Neural cell (in vitro differentiated cells): ENCODE results near the gene MPIG6B. TPM values are rescaled to one million over a fixed set of nuclear protein-coding genes. Genes with fewer than 3 reads are reported as not detected.

Experiments
- H2AFZ ChIP-seq: fragments of 200-600, 300-800 bp; sonication (generic), shearing (Covaris generic); 2 replicates; pipeline ENCODE4 v1.6.0; 2014; ENCODE audit warnings: low read depth, mild to moderate bottlenecking, antibody characterized with exemption, low read length, moderate library complexity
- H3F3A ChIP-seq: fragments of 200-600 bp; shearing (Covaris generic); 2 replicates; pipeline ENCODE4 v1.6.1; 2016; ENCODE audit warnings: mild to moderate bottlenecking, moderate library complexity, mixed read lengths, antibody characterized with exemption, low read length; ENCODE audit not compliant: insufficient read depth, poor library complexity, severe bottlenecking
- H3K27ac ChIP-seq: fragments of 200-600, 300-800 bp; sonication (generic), shearing (Covaris generic); 2 replicates; pipeline ENCODE4 v1.5.1; 2014; ENCODE audit warnings: mild to moderate bottlenecking, low read length, moderate library complexity
- H3K27me3 ChIP-seq: fragments of 300-800, 200-600 bp; sonication (generic), shearing (Covaris generic); 2 replicates; pipeline ENCODE4 v1.6.0; 2014; ENCODE audit warnings: mild to moderate bottlenecking, low read depth, low read length, moderate library complexity; ENCODE audit not compliant: insufficient read depth
- H3K36me3 ChIP-seq: fragments of 300-800, 200-600 bp; sonication (generic), shearing (Covaris generic); 2 replicates; pipeline ENCODE4 v1.5.1; 2014; ENCODE audit warnings: mild to moderate bottlenecking, antibody characterized with exemption, low read length, moderate library complexity; ENCODE audit not compliant: insufficient read depth
- H3K4me2 ChIP-seq: fragments of 300-800, 200-600 bp; sonication (generic), shearing (Covaris generic); 2 replicates; pipeline ENCODE4 v1.6.0; 2014; ENCODE audit warnings: mild to moderate bottlenecking, low read length
- H3K4me3 ChIP-seq: fragments of 300-800, 200-600 bp; sonication (generic), shearing (Covaris generic); 2 replicates; pipeline ENCODE4 v1.5.1; 2014; ENCODE audit warnings: mild to moderate bottlenecking, low read length, moderate library complexity
- H3K79me2 ChIP-seq: fragments of 200-600 bp; shearing (Covaris generic); replicated peaks from 2 replicates; pipeline ENCODE4 v1.6.0; 2014; ENCODE audit warnings: mild to moderate bottlenecking, low read length, moderate library complexity; ENCODE audit not compliant: insufficient read depth
- H3K9ac ChIP-seq: fragments of 300-800, 200-600 bp; sonication (generic), shearing (Covaris generic); 2 replicates; pipeline ENCODE4 v1.6.1; 2016; ENCODE audit warnings: mild to moderate bottlenecking, low read length, mixed read lengths
- H3K9me2 ChIP-seq: fragments of 200-600 bp; shearing (Covaris generic); 2 replicates; pipeline ENCODE4 v1.6.1; 2016; ENCODE audit warnings: mild to moderate bottlenecking, low read length, mixed read lengths; ENCODE audit not compliant: insufficient read depth
- H3K9me3 ChIP-seq: fragments of 200-600, 300-800 bp; sonication (generic), shearing (Covaris generic); 2 replicates; pipeline ENCODE4 v1.6.1; 2016; ENCODE audit warnings: mild to moderate bottlenecking, mixed run types, low read length, moderate library complexity, mixed read lengths
- H4K20me1 ChIP-seq: fragments of 200-600 bp; shearing (Covaris generic); 2 replicates; pipeline ENCODE4 v1.6.1; 2016; ENCODE audit warnings: mild to moderate bottlenecking, mixed run types; ENCODE audit not compliant: insufficient read depth
- EP300 ChIP-seq: fragments of 450-650 bp; conservative IDR thresholded peaks from 2 replicates; pipeline ENCODE4 v1.6.1; 2014; ENCODE audit warnings: antibody characterized with exemption, mild to moderate bottlenecking, moderate library complexity; ENCODE audit not compliant: poor library complexity, severe bottlenecking
- EZH2 ChIP-seq: fragments of 200-600, 300-800 bp; shearing (Covaris generic), sonication (generic); IDR thresholded peaks from 2 replicates; pipeline ENCODE4 v1.6.1; 2014; ENCODE audit warnings: antibody characterized with exemption, low read length, borderline replicate concordance, mild to moderate bottlenecking; ENCODE audit not compliant: insufficient read depth, poor library complexity, severe bottlenecking
- MXI1 ChIP-seq: fragments of 450-650 bp; conservative IDR thresholded peaks from 2 replicates; pipeline ENCODE4 v1.6.1; 2014; ENCODE audit warnings: antibody characterized with exemption, mild to moderate bottlenecking; ENCODE audit not compliant: poor library complexity, severe bottlenecking
- POLR2AphosphoS5 ChIP-seq: IDR thresholded peaks from 2 replicates; pipeline ENCODE4 v1.6.1; 2012
- RAD21 ChIP-seq: fragments of 450-650 bp; conservative IDR thresholded peaks from 2 replicates; pipeline ENCODE4 v1.6.1; 2014; ENCODE audit warnings: antibody characterized with exemption, mild to moderate bottlenecking, moderate library complexity
- SMC3 ChIP-seq: fragments of 450-650 bp; conservative IDR thresholded peaks from 2 replicates; pipeline ENCODE4 v1.6.1; 2014; ENCODE audit warnings: antibody characterized with exemption, mild to moderate bottlenecking, moderate library complexity; ENCODE audit not compliant: poor library complexity
- TAF1 ChIP-seq: IDR thresholded peaks from 2 replicates; pipeline ENCODE4 v1.6.1; 2012; ENCODE audit warnings: low read depth
- polyA plus RNA-seq: library from polyadenylated mRNA; depleted of rRNA; stranded (reverse); fragments of >200 nt; gene quantifications from 2 replicates; pipeline ENCODE4 v1.2.3, GENCODE V29; 2014
- TF ChIP-seq, protein P1 (sequence below): fragments of 450-650 bp; IDR thresholded peaks from 2 replicates; pipeline ENCODE4 v1.5.1; 2014; ENCODE audit warnings: antibody characterized with exemption, mild to moderate bottlenecking, moderate library complexity; ENCODE audit not compliant: poor library complexity, severe bottlenecking
- TF ChIP-seq, protein P2 (sequence below): IDR thresholded peaks from 2 replicates; pipeline ENCODE4 v1.6.1; 2012; ENCODE audit warnings: borderline replicate concordance

MPIG6B gene
- polyA plus RNA-seq, 1 donor from 2014 or later: not detected

DNA sequence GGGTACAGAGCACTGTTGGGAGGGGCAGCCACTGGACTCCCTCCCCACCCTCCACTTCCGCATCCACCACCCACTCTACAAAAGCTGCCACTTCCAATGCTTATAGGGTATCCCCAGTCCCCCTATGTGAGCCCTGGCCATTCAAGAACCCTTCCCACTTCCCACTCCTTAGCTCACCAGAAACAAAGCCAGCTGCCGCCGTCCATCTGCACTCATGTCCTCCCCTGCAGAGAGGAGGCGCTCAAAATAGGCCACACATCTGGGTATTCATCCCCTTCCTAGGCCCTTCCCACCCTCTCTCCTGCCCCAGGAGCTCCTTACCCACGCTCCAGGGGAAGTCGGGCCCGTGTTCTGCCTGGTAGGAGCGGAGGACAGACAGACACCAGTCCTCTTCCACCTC is 35.9 kb upstream of the MPIG6B start:
- Histone ChIP-seq H3F3A (no peaks in the 10 kb centered on the region), H3K36me3 (peaks cover 4% of the 10 kb centered on the region), H3K27ac (no peak overlapping the region), H4K20me1 (no peaks in the 10 kb centered on the region), H3K27me3 (no peaks in the 10 kb centered on the region), H3K9me2 (no peaks in the 10 kb centered on the region), H3K9me3 (no peaks in the 10 kb centered on the region), H3K79me2 (no peaks in the 10 kb centered on the region), H2AFZ (no peak overlapping the region), H3K4me3 (no peak overlapping the region), H3K9ac (no peak overlapping the region), H3K4me2 (no peak overlapping the region)
- TF ChIP-seq, protein P1, sequence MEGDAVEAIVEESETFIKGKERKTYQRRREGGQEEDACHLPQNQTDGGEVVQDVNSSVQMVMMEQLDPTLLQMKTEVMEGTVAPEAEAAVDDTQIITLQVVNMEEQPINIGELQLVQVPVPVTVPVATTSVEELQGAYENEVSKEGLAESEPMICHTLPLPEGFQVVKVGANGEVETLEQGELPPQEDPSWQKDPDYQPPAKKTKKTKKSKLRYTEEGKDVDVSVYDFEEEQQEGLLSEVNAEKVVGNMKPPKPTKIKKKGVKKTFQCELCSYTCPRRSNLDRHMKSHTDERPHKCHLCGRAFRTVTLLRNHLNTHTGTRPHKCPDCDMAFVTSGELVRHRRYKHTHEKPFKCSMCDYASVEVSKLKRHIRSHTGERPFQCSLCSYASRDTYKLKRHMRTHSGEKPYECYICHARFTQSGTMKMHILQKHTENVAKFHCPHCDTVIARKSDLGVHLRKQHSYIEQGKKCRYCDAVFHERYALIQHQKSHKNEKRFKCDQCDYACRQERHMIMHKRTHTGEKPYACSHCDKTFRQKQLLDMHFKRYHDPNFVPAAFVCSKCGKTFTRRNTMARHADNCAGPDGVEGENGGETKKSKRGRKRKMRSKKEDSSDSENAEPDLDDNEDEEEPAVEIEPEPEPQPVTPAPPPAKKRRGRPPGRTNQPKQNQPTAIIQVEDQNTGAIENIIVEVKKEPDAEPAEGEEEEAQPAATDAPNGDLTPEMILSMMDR: no peak
- no peak for TF ChIP-seq RAD21
- no peak for TF ChIP-seq TAF1

DNA sequence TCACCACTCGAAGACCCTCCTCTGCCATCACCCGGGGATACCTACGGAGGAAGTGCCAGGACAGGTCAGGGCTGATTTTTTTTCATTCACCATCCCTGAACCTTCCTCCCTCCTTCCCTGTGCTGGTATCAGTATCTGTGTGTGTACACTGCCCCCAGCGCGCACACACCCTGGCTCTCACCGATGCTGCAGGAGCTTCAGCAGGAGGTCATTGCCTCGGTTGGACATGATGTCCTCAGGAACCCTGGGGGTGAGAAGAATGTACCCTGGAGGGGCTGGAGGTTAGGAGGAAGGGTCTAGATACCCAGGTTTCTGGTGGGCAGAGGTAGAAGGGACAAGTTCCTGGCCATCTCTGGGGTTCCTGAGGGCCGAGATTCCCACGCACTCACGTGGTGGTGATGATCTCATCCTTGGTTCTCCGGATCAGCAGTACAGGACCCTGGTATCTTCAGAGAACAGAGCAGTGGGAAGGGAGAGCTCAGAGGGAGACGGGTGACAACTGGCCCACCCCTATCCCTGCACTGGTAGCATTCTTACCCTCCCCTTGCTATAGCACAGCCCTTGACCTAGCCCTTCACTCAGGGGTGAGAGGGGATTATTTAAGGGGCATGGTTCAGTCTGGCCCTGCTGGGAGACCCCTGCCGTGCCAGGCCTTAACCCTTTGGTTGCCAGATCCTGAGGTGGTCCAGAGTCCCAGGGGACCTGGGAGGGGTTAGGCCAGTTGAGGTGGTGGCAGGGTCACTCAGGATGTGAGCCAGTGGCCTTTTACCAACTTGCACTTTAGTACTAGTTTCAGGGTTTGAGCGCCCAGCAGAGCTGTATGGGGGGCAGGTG is 35.1 kb upstream of the MPIG6B start:
- Histone ChIP-seq H3K36me3 (peaks cover 4% of the 10 kb centered on the region), H3K9me3 (no peaks in the 10 kb centered on the region), H4K20me1 (no peaks in the 10 kb centered on the region), H3K4me3 (no peak overlapping the region), H2AFZ (no peak overlapping the region), H3K9ac (no peak overlapping the region), H3K79me2 (no peaks in the 10 kb centered on the region), H3K9me2 (no peaks in the 10 kb centered on the region), H3F3A (no peaks in the 10 kb centered on the region), H3K27me3 (no peaks in the 10 kb centered on the region), H3K27ac (no peak overlapping the region), H3K4me2 (no peak overlapping the region)
- no peak for TF ChIP-seq RAD21
- TF ChIP-seq, protein P2, sequence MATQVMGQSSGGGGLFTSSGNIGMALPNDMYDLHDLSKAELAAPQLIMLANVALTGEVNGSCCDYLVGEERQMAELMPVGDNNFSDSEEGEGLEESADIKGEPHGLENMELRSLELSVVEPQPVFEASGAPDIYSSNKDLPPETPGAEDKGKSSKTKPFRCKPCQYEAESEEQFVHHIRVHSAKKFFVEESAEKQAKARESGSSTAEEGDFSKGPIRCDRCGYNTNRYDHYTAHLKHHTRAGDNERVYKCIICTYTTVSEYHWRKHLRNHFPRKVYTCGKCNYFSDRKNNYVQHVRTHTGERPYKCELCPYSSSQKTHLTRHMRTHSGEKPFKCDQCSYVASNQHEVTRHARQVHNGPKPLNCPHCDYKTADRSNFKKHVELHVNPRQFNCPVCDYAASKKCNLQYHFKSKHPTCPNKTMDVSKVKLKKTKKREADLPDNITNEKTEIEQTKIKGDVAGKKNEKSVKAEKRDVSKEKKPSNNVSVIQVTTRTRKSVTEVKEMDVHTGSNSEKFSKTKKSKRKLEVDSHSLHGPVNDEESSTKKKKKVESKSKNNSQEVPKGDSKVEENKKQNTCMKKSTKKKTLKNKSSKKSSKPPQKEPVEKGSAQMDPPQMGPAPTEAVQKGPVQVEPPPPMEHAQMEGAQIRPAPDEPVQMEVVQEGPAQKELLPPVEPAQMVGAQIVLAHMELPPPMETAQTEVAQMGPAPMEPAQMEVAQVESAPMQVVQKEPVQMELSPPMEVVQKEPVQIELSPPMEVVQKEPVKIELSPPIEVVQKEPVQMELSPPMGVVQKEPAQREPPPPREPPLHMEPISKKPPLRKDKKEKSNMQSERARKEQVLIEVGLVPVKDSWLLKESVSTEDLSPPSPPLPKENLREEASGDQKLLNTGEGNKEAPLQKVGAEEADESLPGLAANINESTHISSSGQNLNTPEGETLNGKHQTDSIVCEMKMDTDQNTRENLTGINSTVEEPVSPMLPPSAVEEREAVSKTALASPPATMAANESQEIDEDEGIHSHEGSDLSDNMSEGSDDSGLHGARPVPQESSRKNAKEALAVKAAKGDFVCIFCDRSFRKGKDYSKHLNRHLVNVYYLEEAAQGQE: no peak
- no peak for TF ChIP-seq TAF1
- TF ChIP-seq SMC3: no peak
- no peak for TF ChIP-seq EP300
- no peak for TF ChIP-seq POLR2AphosphoS5
- TF ChIP-seq MXI1: no peak
- TF ChIP-seq EZH2: no peak
- TF ChIP-seq, protein P1: no peak
